Mesangial cell (primary cell): ENCODE measurements around the gene DNMT3B. TPM values are rescaled to one million over a fixed set of nuclear protein-coding genes. Genes with fewer than 3 reads are reported as not detected.

Experiments used
- total RNA-seq: library from RNA; depleted of rRNA; stranded (reverse); fragments of >200 nt; gene quantifications from 2 replicates; pipeline ENCODE4 v1.2.3, GENCODE V29; 2015

Gene DNMT3B
- 10.8 and 18.7 TPM in 2 replicates for total RNA-seq

DNA sequence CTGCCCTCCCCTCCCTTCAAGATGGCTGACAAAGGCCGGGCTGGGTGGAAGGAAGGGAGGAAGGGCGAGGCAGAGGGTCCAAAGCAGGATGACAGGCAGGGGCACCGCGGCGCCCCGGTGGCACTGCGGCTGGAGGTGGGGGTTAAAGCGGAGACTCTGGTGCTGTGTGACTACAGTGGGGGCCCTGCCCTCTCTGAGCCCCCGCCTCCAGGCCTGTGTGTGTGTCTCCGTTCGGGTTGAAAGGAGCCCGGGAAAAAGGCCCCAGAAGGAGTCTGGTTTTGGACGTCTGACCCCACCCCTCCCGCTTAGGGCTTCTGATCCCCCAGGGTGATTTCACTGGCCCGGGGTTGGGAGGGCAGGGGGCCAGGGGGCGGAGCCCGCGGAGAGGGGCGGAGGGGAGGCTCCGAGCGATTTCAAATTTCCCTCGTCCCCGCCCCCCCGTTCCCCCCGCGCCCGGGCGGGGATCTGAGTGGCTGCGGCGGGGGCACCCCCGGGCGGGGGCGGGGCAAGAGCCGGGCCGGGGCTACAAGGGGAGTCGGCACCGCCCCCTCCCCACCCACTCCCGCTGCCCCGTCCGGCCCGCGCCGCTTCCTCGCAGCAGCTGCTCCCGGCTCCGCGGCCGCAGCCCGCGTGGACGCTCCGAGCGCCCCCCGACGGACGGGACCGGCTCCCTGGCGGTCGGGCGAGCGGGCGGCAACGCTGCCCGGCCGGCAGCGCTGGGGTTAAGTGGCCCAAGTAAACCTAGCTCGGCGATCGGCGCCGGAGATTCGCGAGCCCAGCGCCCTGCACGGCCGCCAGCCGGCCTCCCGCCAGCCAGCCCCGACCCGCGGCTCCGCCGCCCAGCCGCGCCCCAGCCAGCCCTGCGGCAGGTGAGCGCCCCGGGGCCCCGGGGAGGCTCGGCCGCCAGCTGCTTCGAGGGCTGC, at the start of gene DNMT3B:
DNMT3B (plus strand) TSS at position 555 of the 923 bp plus-strand sequence. CDS start 17,939 bp downstream, outside the sequence.

GRCh38 chr20:32743237-32744112, 18.7 kb upstream of the DNMT3B start, which contains the start of gene COMMD7:
Gene COMMD7, minus strand, starts transcription at chr20:32743467. Its CDS starts 76 bp downstream, at chr20:32743391.

Other genes starting within 250 kb of the DNMT3B start
- gene NOL4L, start 177.1 kb upstream of the DNMT3B start, total RNA-seq = 29.3 and 58.1 TPM in 2 replicates
- not detected in 2 replicates for gene C20orf203, start 88.4 kb upstream of the DNMT3B start, total RNA-seq
- gene COMMD7, start 18.9 kb upstream of the DNMT3B start, total RNA-seq = 39.8 and 48.7 TPM in 2 replicates
- 57.3 and 90.8 TPM in 2 replicates for gene MAPRE1, start 57.6 kb downstream of the DNMT3B start, total RNA-seq
- under 0.01 TPM in 1 of 2 replicates, not detected in the other for gene EFCAB8, start 96.5 kb downstream of the DNMT3B start, total RNA-seq
- gene SUN5, start 242.0 kb downstream of the DNMT3B start, total RNA-seq = not detected in 2 replicates
- not detected in 2 replicates for gene BPIFB2, start 245.3 kb downstream of the DNMT3B start, total RNA-seq